OCI-LY7 (cell line): Measurements from ENCODE around the gene PPM1N. TPM values are rescaled to one million over a fixed set of nuclear protein-coding genes. Genes with fewer than 3 reads are reported as not detected.
A peak's percentile ranks its signal among the peaks of the same experiment; 100 is the strongest.

Source experiments
- BruUV-seq: library from RNA; stranded (reverse); fragments of 400-500 nt; replicated peaks from 2 replicates; lab custom pipeline; 2021; lab: Mats Ljungman, UMichigan
- CTCF ChIA-PET: fragments of 300-600 bp; sonication (Branson Sonifier 250); formaldehyde crosslinking; loops from one replicate; lab custom pipeline; 2022; ENCODE audit warnings: antibody characterized with exemption; ENCODE audit not compliant: unreplicated experiment; lab: Charles Lee
- POLR2A ChIA-PET: fragments of 300-600 bp; sonication (Branson Sonifier 250); formaldehyde crosslinking; loops from one replicate; lab custom pipeline; 2022; ENCODE audit warnings: antibody characterized with exemption; lab: Charles Lee
- DNase-seq: peaks from one replicate; pipeline ENCODE4 v3.0.0-alpha.2; 2015; ENCODE audit warnings: low spot score
- H2AFZ ChIP-seq: fragments of 200-600 bp; sonication (generic), shearing (Covaris generic); 2 replicates; pipeline ENCODE4 v1.6.1; 2014; ENCODE audit warnings: mild to moderate bottlenecking, antibody characterized with exemption, low read length, moderate library complexity
- H3K27ac ChIP-seq: fragments of 200-600 bp; sonication (generic); 2 replicates; pipeline ENCODE4 v1.5.1; 2014; ENCODE audit warnings: mixed run types, low read depth, mild to moderate bottlenecking, moderate library complexity, low read length, inconsistent platforms; ENCODE audit not compliant: poor library complexity, severe bottlenecking
- H3K36me3 ChIP-seq: fragments of 200-600 bp; sonication (generic); 2 replicates; pipeline ENCODE4 v1.6.1; 2014; ENCODE audit warnings: mild to moderate bottlenecking, antibody characterized with exemption, low read length, moderate library complexity, mixed read lengths; ENCODE audit not compliant: insufficient read depth
- H3K4me1 ChIP-seq: fragments of 200-600 bp; sonication (generic); 2 replicates; pipeline ENCODE4 v1.5.1; 2014; ENCODE audit warnings: mild to moderate bottlenecking, low read length; ENCODE audit not compliant: insufficient read depth, poor library complexity, severe bottlenecking
- H3K4me2 ChIP-seq: fragments of 200-600 bp; sonication (generic); 2 replicates; pipeline ENCODE4 v1.6.1; 2014; ENCODE audit warnings: mild to moderate bottlenecking, low read length
- H3K4me3 ChIP-seq: fragments of 200-600 bp; sonication (generic); 2 replicates; pipeline ENCODE4 v1.5.1; 2014; ENCODE audit warnings: mild to moderate bottlenecking, low read depth, low read length; ENCODE audit not compliant: poor library complexity, severe bottlenecking
- H3K79me2 ChIP-seq: fragments of 200-600 bp; sonication (generic); 2 replicates; pipeline ENCODE4 v1.6.1; 2016; ENCODE audit warnings: low read depth, mild to moderate bottlenecking, low read length, moderate library complexity, mixed read lengths; ENCODE audit not compliant: insufficient read depth
- H3K9me2 ChIP-seq: fragments of 200-600 bp; sonication (generic); 2 replicates; pipeline ENCODE4 v1.6.1; 2016; ENCODE audit warnings: mild to moderate bottlenecking, low read length, mixed read lengths; ENCODE audit not compliant: insufficient read depth
- H3K9me3 ChIP-seq: fragments of 200-600 bp; sonication (generic); 2 replicates; pipeline ENCODE4 v1.6.1; 2014; ENCODE audit warnings: mild to moderate bottlenecking, mixed run types, low read length, mixed read lengths
- H4K20me1 ChIP-seq: fragments of 200-600 bp; sonication (generic); 2 replicates; pipeline ENCODE4 v1.6.1; 2014; ENCODE audit warnings: mild to moderate bottlenecking, antibody characterized with exemption, low read length, moderate library complexity, mixed read lengths; ENCODE audit not compliant: insufficient read depth
- CTCF ChIP-seq: fragments of 200-600 bp; sonication (generic); conservative IDR thresholded peaks from 2 replicates; pipeline ENCODE4 v1.5.1; 2014; ENCODE audit warnings: mild to moderate bottlenecking, antibody characterized with exemption, low read length, moderate library complexity, mixed read lengths
- EZH2phosphoT487 ChIP-seq: fragments of 200-600 bp; sonication (generic); IDR thresholded peaks from 2 replicates; pipeline ENCODE4 v1.6.1; 2018; ENCODE audit warnings: low read depth, borderline replicate concordance, mild to moderate bottlenecking, mixed run types, antibody characterized with exemption, low read length, moderate library complexity, mixed read lengths
- intact Hi-C: fragments of 100-400 bp; cut with micrococcal nuclease; formaldehyde crosslinking; loops from one replicate; pipeline ENCODE4 v1.10.0; 2022; ENCODE audit not compliant: unreplicated experiment
- total RNA-seq, 2 experiments: library from RNA; depleted of rRNA in 1 of 2; stranded (reverse); fragments of >200 nt in 1 of 2; shearing (Covaris generic) in 1 of 2; gene quantifications; 2 replicates each; pipeline ENCODE4 v1.2.3, GENCODE V29; 2014 to 2022

Gene PPM1N
- total RNA-seq, 2 experiments from 2014 or later: 1.6 to 2.8 TPM

- H3K27ac ChIP-seq: no peak overlapping the region
- H4K20me1 ChIP-seq: no peaks in the 10 kb centered on the region
- H3K4me2 ChIP-seq: no peak overlapping the region
These were observed 1.2 kb downstream of the PPM1N start for GRCh38 chr19:45499196-45500180.

GRCh38 chr19:45500918-45501729, 2.9 kb downstream of the PPM1N start:
- TF ChIP-seq EZH2phosphoT487: no peak
- TF ChIP-seq CTCF: no peak
- no peaks in the 10 kb centered on the region for H3K36me3 ChIP-seq
- H2AFZ ChIP-seq: no peak overlapping the region
- CTCF ChIA-PET: no interaction called here
- no peak overlapping the region for H3K27ac ChIP-seq
- H3K9me3 ChIP-seq: no peaks in the 10 kb centered on the region
- no peak for DNase-seq
- no peaks in the 10 kb centered on the region for H3K9me2 ChIP-seq
- POLR2A ChIA-PET: no interaction called here
- H3K4me1 ChIP-seq: peaks cover 48% of the 10 kb centered on the region
- intact Hi-C loops: no loop called here
- no TSS peak for BruUV-seq
- no peak overlapping the region for H3K4me2 ChIP-seq
- no peaks in the 10 kb centered on the region for H4K20me1 ChIP-seq
- H3K79me2 ChIP-seq: no peaks in the 10 kb centered on the region; the same call in 1 of the 2 replicates
- H3K4me3 ChIP-seq: no peak overlapping the region

More at GRCh38 chr19:45499196-45500180, 1.2 kb downstream of the PPM1N start:
- no peaks in the 10 kb centered on the region for H3K36me3 ChIP-seq
- H3K4me3 ChIP-seq: no peak overlapping the region
- peaks cover 41% of the 10 kb centered on the region for H3K4me1 ChIP-seq
- intact Hi-C loops: no loop called here
- peak; percentile 80 for DNase-seq
- H2AFZ ChIP-seq: no peak overlapping the region
- H3K9me2 ChIP-seq: no peaks in the 10 kb centered on the region
- no peak for TF ChIP-seq CTCF
- no peak for TF ChIP-seq EZH2phosphoT487
- POLR2A ChIA-PET: no interaction called here
- BruUV-seq: no TSS peak
- H3K79me2 ChIP-seq: no peaks in the 10 kb centered on the region
- CTCF ChIA-PET: no interaction called here
- no peaks in the 10 kb centered on the region for H3K9me3 ChIP-seq
